GM23338 (cell line): ENCODE measurements around the gene DOCK1. TPM values are rescaled to one million over a fixed set of nuclear protein-coding genes. Genes with fewer than 3 reads are reported as not detected.

Experiments
- ATAC-seq: fragments of 200-7000 bp; cut with Tn5 transposase; 3 replicates; pipeline ENCODE4 v1.9.1; 2020
- DNase-seq: peaks from one replicate; pipeline ENCODE4 v3.0.0-alpha.2; 2015; ENCODE audit warnings: low spot score
- H2AFZ ChIP-seq: fragments of 200-600 bp; sonication (generic); 2 replicates; pipeline ENCODE4 v1.8.0; 2016; ENCODE audit warnings: antibody characterized with exemption, mild to moderate bottlenecking, moderate library complexity
- H3F3A ChIP-seq: fragments of 200-600 bp; sonication (generic); replicated peaks from 2 replicates; pipeline ENCODE4 v1.8.0; 2017; ENCODE audit warnings: antibody characterized with exemption, mixed run types, low read depth
- H3K27ac ChIP-seq: fragments of 200-600 bp; sonication (generic); 2 replicates; pipeline ENCODE4 v1.6.1; 2016; ENCODE audit warnings: low read depth
- H3K27me3 ChIP-seq: fragments of 200-600 bp; sonication (generic); 2 replicates; pipeline ENCODE4 v1.8.0; 2016; ENCODE audit warnings: mild to moderate bottlenecking, mixed run types, moderate library complexity; ENCODE audit not compliant: insufficient read depth
- H3K36me3 ChIP-seq: fragments of 200-600 bp; sonication (generic); 2 replicates; pipeline ENCODE4 v1.8.0; 2016; ENCODE audit warnings: mild to moderate bottlenecking; ENCODE audit not compliant: insufficient read depth
- H3K4me1 ChIP-seq: fragments of 200-600 bp; sonication (generic); 2 replicates; pipeline ENCODE4 v1.8.0; 2016; ENCODE audit warnings: mild to moderate bottlenecking, moderate library complexity; ENCODE audit not compliant: insufficient read depth
- H3K4me2 ChIP-seq: fragments of 200-600 bp; sonication (generic); 2 replicates; pipeline ENCODE4 v1.7.1; 2017; ENCODE audit warnings: mixed run types
- H3K4me3 ChIP-seq: fragments of 200-600 bp; sonication (generic); 2 replicates; pipeline ENCODE4 v1.6.1; 2016; ENCODE audit warnings: mixed run types
- H3K79me2 ChIP-seq: fragments of 200-600 bp; sonication (generic); replicated peaks from 2 replicates; pipeline ENCODE4 v1.8.0; 2017; ENCODE audit warnings: mild to moderate bottlenecking; ENCODE audit not compliant: insufficient read depth
- H3K9me2 ChIP-seq: fragments of 200-600 bp; sonication (generic); 2 replicates; pipeline ENCODE4 v1.8.0; 2017; ENCODE audit not compliant: insufficient read depth
- H4K20me1 ChIP-seq: fragments of 200-600 bp; sonication (generic); replicated peaks from 2 replicates; pipeline ENCODE4 v1.8.0; 2017; ENCODE audit warnings: mild to moderate bottlenecking; ENCODE audit not compliant: insufficient read depth
- H3K27ac Mint-ChIP-seq: 2 replicates; pipeline ENCODE4 v1.8.0; 2020; ENCODE audit warnings: inconsistent platforms, mild to moderate bottlenecking, moderate library complexity, mixed read lengths
- H3K27me3 Mint-ChIP-seq: 3 replicates; pipeline ENCODE4 v1.8.0; 2022; ENCODE audit warnings: low read depth, mild to moderate bottlenecking, moderate library complexity, mixed read lengths, inconsistent platforms; ENCODE audit not compliant: insufficient read depth, poor library complexity
- H3K36me3 Mint-ChIP-seq: 3 replicates; pipeline ENCODE4 v1.8.0; 2021; ENCODE audit warnings: low read depth, mild to moderate bottlenecking, inconsistent platforms, moderate library complexity, mixed read lengths
- H3K4me1 Mint-ChIP-seq: 3 replicates; pipeline ENCODE4 v1.8.0; 2020; ENCODE audit warnings: mild to moderate bottlenecking, inconsistent platforms, mixed read lengths
- H3K4me3 Mint-ChIP-seq: 3 replicates; pipeline ENCODE4 v1.8.0; 2021; ENCODE audit warnings: moderate library complexity, mild to moderate bottlenecking, inconsistent platforms, mixed read lengths
- H3K9me3 Mint-ChIP-seq: 3 replicates; pipeline ENCODE4 v1.8.0; 2020; ENCODE audit warnings: moderate library complexity, mild to moderate bottlenecking, inconsistent platforms, mixed read lengths
- ETS1 ChIP-seq: IDR thresholded peaks from 2 replicates; pipeline ENCODE4 v1.6.1; 2016; ENCODE audit warnings: antibody characterized with exemption
- EZH2 ChIP-seq: fragments of 200-600 bp; sonication (generic); IDR thresholded peaks from one replicate; pipeline ENCODE4 v1.8.0; 2017; ENCODE audit warnings: antibody characterized with exemption, mild to moderate bottlenecking, low read depth; ENCODE audit not compliant: unreplicated experiment
- NANOG ChIP-seq: IDR thresholded peaks from 2 replicates; pipeline ENCODE4 v1.6.1; 2016; ENCODE audit warnings: antibody characterized with exemption, borderline replicate concordance
- STAT1 ChIP-seq: IDR thresholded peaks from one replicate; pipeline ENCODE4 v1.6.1; 2016; ENCODE audit warnings: antibody characterized with exemption; ENCODE audit not compliant: unreplicated experiment
- ZNF331 ChIP-seq: fragments of 250-450 bp; sonication (Bioruptor Pico); IDR thresholded peaks from 2 replicates; pipeline ENCODE4 v1.5.0; 2020; ENCODE audit warnings: low read depth, mild to moderate bottlenecking, moderate library complexity
- ZNF462 ChIP-seq: fragments of 250-450 bp; sonication (Bioruptor Pico); IDR thresholded peaks from 2 replicates; pipeline ENCODE4 v1.5.0; 2020; ENCODE audit warnings: mild to moderate bottlenecking, moderate library complexity
- polyA plus RNA-seq: library from polyadenylated mRNA; unstranded; fragments of >200 nt; fragmentation: Nextera tagmentation; extraction: Ambion mirVana; gene quantifications from 2 replicates; pipeline ENCODE4 v1.2.1, GENCODE V29; 2016
- total RNA-seq: library from RNA; depleted of rRNA; stranded (reverse); fragments of >200 nt; shearing (Covaris generic); gene quantifications from 2 replicates; pipeline ENCODE4 v1.2.3, GENCODE V29; 2014

Gene DOCK1
- total and polyA plus RNA-seq, 2 experiments from 2014 or later, result 13.2 to 55.3 TPM

GRCh38 chr10:127414024-127414423, 508.8 kb downstream of the DOCK1 start:
- Mint-ChIP-seq H3K27me3 (peaks cover 9% of the 10 kb centered on the region), H3K9me3 (no peaks in the 10 kb centered on the region), H3K36me3 (peaks cover 5% of the 10 kb centered on the region; the same call in 1 of the 3 replicates), H3K27ac (no peak overlapping the region), H3K4me1 (peaks cover 5% of the 10 kb centered on the region; the same call in 2 of the 3 replicates), H3K4me3 (no peak overlapping the region)
- DNase-seq (no peak), ATAC-seq (no peak; the same call in 2 of the 3 replicates)
- H3K27me3 ChIP-seq, result no peaks in the 10 kb centered on the region
- no peaks in the 10 kb centered on the region for H3K9me2 ChIP-seq
- no peak overlapping the region for H3K4me3 ChIP-seq
- H3K4me2 ChIP-seq, result no peak overlapping the region
- H3K79me2 ChIP-seq, result no peaks in the 10 kb centered on the region
- H2AFZ ChIP-seq, result no peak overlapping the region
- H4K20me1 ChIP-seq, result 0 out of 2 replicates have a peak, but pooled peaks cover 5% of the 10 kb centered on the region
- TF ChIP-seq ETS1 (no peak), EZH2 (no peak), ZNF462 (CRISPR knock-in tag) (no peak), NANOG (no peak), STAT1 (no peak), ZNF331 (CRISPR knock-in tag) (no peak)
- H3K36me3 ChIP-seq, result no peaks in the 10 kb centered on the region
- H3K27ac ChIP-seq, result no peak overlapping the region
- no peaks in the 10 kb centered on the region for H3F3A ChIP-seq
- H3K4me1 ChIP-seq, result no peaks in the 10 kb centered on the region
